ENCODE data around the gene L2HGDH.
"Not testable (repeated sequence)": the region's sequence is repeated elsewhere in the genome, so short reads cannot be mapped to it uniquely, and the experiment has no call there.

Gene L2HGDH

DNA sequence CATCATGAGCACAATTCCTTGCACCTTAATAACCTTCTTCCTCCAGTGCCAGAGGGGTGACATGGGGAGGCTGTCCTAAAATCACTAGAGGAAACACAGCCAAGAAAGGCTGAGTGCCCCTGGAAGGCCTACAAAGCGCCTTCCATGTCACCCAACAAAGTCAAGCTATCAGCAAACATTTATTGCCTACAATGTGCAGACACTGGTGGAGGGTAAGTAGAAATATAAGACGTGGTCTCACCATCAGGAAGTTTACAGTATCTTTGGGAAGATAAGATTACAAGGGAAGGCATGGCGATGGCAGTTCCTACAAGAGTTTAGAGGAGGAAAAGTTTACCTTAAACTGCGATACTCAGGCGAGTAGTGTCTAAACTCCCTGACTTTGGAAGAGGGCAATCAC is 28.0 kb upstream of the L2HGDH start:
- no peak for DNase-seq (ENCODE audit: low read depth in 1 of 2, low spot score in 1 of 2)

DNA sequence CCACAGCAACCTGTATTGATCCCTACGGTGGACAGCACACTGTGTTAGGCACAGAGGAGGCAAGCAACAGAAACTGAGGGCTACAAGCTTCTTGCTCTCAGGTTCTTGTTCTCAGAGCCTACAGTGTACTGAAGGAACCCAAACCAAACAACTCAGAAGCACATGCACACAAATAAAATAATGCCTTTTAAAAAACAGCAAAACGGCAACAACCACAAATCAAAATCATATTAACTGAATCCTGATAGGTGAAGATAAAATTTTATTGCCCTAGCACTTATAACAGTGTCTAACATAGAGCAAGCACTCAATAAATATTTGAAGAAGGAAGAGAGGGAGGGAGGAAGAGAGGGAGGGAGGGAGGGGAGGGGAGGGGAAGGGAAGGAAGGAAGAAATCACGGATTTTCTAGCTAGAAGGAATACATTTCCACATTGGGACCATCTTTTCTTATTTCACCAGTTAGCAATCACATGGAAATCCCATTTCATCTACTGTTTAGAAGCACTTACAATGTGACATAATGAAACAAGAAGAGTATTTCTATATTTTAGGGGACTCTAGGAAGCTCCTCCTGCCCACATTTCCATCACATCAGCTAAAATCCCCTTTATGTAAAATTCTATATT is 27.3 kb upstream of the L2HGDH start:
- DNase-seq (ENCODE audit: low read depth in 1 of 2, low spot score in 1 of 2): no peak

DNA sequence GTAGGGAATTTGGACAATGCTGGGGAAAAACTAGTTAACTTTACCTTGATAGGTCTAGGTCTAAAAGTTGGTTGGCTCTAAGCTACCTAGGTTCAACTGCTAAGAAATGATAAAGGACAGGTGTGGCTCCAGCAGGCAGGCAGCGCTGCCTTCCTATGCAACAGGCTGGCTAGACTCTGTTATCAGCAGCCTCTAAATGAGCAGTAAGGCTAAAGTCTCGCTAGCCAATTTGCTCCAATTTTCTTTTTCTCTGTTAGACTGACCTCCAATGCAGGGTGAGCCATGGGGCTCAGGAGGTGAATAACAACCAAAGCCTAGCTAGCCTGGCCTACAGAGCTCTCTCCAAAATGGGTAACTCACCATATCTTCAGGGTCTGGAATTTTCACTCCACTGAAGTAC is 26.6 kb upstream of the L2HGDH start:
- DNase-seq (ENCODE audit: low read depth in 1 of 2, low spot score in 1 of 2): no peak

DNA sequence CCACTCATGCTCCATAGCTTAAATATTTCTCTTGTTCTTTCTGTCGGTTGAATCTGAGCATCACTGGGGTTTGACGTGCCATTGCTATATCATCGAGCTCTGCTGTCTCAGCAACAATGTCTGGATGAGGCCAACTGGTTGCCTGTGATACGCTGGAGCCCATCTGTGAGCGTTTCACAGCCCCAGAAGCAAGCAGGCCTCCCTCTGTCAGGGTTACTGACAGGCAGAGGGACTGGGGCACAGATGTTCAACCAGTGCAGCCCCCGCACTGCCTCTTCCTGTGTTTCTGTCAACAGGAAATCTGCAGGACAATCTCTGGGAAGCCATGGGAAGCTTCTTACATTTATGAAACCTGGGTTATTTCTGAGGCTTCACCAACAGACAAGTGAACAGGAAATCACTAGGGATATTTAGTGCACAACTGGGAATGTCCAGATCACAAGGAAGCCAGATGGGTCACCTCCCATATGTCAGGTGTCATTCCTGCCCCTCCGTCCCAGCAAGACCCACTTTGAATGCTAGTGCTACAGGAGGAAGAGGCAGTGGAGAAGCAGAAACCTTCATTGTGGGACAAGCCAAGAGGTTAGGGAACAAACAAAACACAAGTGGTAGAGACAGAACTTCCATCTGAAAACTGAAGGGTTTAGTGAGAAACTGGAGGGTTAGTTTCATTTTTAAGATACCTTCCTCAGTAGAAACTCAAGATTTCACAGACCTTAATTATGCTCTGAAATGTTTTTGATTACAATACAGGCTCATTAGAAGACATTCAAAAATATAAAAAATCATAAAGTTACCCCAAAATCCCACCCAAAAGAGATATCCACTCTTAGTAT is 24.2 kb upstream of the L2HGDH start:
- DNase-seq (ENCODE audit: low read depth in 1 of 2, low spot score in 1 of 2): no peak

DNA sequence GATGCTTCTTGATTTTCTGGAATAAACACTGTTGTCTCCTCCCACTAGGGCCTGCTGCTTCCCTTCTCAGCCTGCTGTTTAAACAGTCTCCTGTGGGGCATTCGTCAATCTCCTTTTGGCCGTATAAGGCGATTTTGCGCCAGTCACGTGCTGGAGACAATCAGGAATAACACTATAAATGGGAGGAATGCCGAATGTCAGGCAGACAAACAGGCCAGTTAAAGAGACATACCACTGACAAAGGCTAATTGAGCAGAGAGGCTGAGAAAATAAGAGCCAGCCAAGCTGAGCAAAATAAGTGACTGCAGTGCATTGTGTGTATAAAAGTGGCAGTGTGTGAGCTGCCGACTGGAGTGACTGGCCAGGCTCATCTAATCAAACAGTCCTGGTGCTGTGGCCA is 23.4 kb upstream of the L2HGDH start:
- DNase-seq (ENCODE audit: low read depth in 1 of 2, low spot score in 1 of 2): no peak

DNA sequence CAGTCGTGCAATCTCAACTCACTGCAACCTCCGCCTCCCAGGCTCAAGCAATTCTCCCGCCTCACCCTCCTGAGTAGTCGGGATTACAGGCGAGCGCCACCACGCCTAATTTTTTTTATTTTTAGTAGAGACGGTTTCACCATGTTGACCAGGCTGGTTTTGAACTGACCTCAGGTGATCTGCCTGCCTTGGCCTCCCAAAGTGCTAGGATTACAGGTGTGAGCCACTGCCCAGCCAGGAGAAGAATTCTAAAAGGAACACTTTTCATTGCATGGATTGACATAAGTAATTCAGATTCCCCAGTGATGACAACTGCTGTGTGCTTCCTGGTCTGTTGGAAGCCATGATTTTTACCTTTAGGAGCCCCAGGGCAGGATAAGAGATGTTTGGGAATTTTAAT is 22.2 kb upstream of the L2HGDH start:
- DNase-seq (ENCODE audit: low read depth in 1 of 2, low spot score in 1 of 2): no peak

DNA sequence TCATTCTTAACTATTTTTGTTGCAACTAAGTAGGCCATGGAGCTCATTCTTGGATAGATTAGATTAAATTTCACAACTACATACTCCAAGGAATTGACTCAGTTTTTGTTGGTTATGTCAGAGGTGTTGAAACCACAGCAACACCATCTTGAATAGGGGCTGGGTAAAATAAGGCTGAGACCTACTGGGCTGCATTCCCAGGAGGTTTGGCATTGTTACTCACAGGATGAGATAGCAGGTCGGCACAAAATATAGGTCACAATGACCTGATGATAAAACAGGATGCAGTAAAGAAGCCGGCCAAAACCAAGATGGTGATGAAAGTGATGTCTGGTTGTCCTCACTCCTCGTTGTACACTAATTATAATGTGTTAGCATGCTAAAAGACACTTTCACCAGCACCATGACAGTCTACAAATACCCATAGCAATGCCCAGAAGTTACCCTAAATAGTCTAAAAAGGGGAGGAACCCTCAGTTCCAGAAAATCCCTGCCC is 21.0 kb upstream of the L2HGDH start:
- DNase-seq (ENCODE audit: low read depth in 1 of 2, low spot score in 1 of 2): no peak

DNA sequence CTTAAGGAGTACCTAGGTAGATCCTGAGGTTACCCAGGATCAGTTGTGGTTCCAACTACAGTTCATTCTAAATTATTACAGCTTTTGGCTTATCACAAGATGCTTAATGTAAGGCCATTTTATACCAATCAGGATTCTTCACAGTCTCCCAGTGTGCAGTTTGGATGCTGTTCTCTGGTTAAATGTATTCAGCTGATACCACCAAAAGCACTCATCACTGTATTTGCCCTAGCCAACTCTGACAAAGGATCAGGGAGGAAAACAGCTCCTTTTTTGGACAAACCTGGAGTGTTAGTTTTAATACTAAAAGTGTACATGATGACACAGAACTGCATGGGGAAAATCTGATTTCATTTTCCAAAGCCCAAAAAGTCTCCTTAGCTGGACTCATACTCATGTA is 19.6 kb upstream of the L2HGDH start:
- no peak for DNase-seq (ENCODE audit: low read depth in 1 of 2, low spot score in 1 of 2)

DNA sequence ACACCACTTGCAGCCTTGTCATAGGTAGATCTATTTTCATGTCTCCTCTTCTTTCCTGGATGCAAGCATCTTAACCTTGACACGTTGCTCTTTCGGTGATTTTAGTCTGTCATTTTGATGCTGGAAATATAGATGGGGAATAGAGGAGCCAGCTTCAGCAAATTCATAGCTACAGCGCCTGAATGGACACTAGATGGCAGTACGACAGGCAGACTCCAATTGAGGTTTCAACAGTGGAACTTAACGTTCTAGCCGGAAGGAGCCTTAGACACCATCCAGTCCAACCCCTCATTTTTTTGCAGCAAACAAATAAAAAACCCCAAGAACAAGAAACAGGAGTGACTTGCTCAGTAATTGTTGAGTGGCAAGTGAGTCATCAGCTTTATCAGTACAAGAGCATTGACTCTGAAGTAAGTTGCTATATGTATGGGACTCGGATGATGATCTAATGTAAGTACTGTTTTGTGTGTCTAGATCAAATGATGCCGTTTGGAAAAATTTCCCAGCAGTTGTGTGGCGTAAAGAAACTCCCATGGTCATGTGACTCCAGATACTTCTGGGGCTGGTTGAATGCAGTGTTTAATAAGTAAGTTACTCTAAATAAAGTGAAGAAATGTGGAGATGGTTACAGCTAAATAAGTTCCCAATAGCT is 9.1 kb upstream of the L2HGDH start:
- peak; percentile 8 to 28 for DNase-seq (ENCODE audit: low read depth in 1 of 2, low spot score in 1 of 2)

DNA sequence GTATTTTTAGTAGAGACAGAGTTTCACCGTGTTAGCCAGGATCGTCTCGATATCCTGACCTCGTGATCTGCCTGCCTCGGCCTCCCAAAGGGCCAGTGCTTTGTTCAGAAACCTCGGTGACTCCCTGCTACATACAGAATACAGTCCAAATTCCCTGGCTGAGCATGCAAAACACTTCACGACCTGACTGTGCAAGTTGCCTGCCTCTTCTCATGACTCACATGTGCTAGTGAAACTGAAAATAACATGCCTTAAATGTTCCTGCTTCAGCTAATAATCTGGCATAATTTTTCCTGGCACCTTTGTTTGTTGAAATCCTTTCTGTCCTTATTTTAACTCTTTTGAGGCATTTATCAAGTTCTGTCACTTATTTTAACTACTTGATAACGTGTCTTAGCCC is 8.3 kb upstream of the L2HGDH start:
- no peak for DNase-seq (ENCODE audit: low read depth in 1 of 2, low spot score in 1 of 2)

DNA sequence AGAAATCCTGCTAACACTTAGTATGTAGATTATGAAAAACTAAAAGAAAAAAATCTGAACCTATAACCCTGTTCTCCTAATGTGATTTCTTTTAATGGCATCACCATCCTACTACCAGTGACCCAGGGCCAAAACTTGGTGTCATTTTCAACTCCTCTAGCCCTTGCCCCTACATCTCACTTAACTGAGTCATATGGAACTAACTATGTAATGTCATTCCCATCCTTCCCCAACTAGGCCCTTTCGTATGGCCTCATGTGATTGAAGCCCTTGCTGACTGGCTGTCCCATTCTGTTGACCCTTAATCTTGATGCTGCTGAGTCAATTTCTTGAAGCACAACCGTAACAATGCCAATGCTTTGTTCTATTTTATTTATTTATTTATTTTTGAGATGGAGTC is 7.7 kb upstream of the L2HGDH start:
- no peak for DNase-seq (ENCODE audit: low read depth in 1 of 2, low spot score in 1 of 2)

DNA sequence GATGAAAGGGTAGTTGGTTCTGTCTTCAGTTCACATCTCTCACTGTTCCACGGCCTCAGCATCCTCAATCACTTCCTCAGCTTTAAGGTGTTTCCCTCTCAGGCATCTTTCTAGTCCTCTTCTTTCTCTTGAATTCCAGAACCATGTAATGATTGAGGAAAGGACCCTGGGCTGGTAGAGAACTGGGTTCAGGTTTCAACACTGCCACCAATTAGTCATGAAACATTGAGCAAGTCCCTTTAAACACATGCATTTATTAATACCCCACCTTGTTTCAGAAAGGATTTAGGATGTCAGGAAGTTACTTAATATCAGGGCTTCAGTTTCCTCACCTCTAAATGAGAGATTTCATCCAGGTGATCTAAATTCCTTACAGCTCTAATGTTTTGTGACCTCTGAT is 7.3 kb upstream of the L2HGDH start:
- no peak for DNase-seq (ENCODE audit: low read depth in 1 of 2, low spot score in 1 of 2)

DNA sequence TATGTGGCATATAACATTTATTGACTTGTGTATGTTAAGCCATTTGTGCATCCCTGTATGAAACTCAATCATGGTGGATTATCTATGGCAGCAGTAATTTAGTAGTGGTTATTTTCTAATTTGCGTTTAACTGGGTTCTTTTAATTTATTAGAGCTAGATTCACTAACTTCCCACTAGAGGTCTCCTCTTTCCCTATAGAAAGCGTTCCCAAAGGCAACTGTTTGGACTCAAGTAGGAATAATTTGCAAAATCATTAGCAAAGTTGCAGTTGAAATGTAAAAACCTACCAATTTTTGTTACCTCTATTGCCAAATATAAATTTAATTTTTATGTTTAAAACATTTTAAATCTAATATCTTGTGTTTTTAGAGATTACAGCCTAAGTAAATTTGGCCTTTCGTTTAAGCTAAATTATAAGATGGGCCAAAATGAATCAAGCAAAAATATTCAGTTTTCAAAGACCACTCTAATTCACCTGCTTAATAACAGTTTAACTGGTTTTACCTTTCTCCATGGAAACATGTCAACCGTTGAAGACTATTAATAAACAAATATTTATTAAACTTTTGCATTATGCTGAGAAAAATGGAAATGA is 6.1 kb upstream of the L2HGDH start:
- no peak for DNase-seq (ENCODE audit: low read depth in 1 of 2, low spot score in 1 of 2)

DNA sequence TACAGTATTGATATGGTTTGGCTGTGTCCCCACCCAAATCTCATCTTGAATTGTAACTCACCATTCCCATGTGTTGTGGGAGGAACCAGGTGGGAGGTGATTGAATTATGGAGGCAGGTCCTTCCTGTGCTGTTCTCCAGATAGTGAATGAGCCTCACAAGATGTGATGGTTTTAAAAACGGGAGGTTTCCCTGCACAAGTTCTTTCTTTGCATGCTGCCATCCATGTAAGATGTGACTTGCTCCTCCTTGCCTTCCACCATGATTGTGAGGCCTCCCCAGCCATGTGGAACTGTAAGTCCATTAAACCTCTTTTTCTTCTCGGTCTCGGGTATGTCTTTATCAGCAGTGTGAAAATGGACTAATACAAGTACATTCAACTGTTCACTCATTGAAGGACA is 2.1 kb upstream of the L2HGDH start:
- not testable (repeated sequence) for DNase-seq (ENCODE audit: low read depth in 1 of 2, low spot score in 1 of 2)

DNA sequence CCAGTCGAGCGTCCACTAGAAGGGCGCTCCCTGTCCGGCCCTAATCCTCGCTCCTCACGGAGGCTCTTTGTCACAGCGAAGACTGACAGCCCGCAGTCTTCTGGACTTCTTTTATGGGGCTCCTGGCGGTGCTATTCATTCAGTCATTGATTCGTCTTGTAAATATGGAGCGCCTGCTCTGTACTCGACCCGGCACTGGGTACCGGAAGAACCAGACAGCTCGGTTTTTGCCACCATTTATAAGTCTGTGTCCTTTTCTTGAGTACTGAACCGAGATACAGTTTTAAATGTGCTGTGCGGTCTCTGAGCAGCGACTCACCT is 665 bp upstream of the L2HGDH start:
- DNase-seq (ENCODE audit: low read depth in 1 of 2, low spot score in 1 of 2): no peak

DNA sequence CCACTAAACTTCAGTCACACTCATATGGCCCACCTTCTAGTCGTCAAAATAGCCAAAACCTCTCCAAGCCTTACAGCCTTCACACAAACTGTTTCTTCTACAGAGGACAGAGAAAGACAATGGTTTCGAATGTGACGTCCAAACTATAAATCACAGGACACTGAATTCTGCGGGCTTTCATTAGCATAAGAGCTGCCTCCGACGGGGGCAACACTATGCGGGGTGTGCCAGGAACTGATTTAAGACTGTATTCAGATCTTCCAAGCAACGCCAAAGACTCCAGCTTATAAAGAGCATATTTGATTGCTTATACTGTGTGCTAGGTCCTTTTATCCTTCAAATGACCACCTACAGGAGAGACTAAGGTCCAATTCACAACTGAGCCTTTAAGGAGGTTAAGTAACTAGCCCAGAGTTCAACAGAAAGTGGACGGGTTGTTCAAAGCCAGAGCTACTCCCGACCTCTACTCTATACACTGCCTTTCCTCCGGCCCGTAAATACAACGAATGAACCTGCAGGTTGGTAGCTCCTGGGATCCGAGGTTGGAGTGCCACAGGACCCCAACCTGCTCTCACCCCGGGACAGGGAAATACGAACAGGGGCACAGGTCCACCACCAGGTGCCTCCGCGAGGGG is 575 bp downstream of the L2HGDH start:
- DNase-seq (ENCODE audit: low read depth in 1 of 2, low spot score in 1 of 2): no peak

DNA sequence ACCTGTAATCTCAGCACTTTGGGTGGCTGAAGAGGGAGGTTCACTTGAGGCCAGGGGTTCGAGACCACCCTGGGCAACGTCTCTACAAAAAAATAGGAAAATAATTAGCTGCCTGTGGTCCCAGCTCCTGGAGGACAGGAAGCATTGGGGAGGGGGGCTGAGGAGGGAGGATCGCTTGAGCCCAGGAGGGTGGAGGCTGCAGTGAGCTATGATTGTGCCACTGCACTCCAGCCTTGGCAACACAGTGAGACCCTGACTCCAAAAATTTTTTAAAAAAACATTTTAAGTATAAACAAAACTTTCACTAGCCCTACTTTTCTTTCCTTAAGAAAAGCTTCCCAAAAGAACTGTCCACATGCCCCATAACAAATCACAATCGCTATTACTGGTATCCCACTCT is 1.6 kb downstream of the L2HGDH start:
- no peak for DNase-seq (ENCODE audit: low read depth in 1 of 2, low spot score in 1 of 2)

DNA sequence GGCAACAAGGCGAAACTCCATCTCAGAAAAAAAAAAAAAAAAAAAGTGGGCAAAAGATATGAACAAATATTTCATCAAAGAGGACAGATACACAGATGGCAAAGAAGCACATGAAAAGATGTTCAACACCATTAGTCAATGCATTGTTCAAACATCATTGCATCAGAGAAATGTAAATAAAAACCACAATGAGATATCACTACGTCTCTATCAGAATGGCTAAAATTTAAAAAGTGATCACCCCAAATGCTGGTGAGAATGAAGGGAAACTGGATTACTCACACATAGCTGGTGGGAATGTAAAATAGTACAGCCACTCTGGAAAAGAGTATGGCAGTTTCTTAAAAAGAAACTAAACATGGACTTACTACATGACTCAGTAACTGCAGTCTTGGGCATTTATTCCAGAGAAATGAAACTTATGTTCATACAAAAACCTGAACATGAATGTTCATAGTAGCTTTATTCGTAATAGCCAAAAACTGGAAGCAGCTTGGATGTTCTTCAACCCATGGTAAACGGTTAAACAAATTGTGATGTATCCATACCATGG is 3.6 kb downstream of the L2HGDH start:
- DNase-seq (ENCODE audit: low read depth in 1 of 2, low spot score in 1 of 2): no peak

DNA sequence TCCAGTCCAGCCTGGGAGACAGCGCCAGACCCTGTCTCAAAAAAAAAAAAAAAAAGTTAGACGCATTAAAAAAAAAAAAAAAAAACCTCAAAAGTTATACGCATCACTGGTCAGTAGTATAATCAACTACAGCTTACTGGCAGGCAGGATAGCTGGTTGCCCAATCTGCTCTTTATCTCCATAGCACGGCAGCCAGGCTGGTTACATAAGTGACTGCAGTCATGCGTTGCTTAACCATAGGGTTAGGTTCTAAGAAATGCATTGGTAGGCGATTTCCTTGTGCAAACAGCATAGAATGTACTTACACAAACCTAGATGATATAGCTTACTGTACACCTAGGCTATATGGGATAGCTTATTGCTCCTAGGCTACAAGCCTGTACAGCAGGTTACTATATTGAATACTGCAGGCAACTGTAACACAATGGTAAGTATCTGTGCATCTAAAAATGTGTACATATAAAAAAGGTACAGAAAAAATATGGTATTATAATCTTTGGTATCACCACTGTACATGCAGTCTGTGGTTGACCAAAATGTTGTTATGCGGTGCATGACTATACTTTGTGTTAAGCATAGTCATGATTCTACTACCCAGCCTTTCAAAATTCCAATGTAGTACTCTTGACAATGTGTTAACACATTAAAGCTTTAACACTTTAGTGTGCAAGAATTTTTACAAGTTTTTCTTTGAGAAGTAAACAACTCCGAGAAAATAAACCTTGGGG is 8.1 kb downstream of the L2HGDH start:
- no peak for DNase-seq (ENCODE audit: low read depth in 1 of 2, low spot score in 1 of 2)

DNA sequence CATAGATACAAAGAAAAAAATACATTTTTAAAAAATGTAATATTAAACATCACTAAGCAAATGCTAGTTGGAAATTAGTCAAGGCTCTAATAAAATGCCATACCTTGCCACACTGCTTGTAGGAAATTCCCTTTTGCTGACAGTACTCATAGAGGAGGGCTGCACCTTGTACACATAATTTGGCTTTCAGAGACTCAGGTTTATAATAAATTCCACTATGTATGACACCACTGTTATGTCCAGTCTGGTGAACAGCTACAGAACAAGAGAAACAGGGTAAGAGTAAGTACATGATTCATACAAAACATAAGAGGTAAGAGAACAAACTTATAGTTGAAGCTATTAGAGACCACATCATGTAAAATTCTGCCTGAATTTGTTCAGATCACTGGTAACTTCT is 10.1 kb downstream of the L2HGDH start:
- no peak for DNase-seq (ENCODE audit: low read depth in 1 of 2, low spot score in 1 of 2)

DNA sequence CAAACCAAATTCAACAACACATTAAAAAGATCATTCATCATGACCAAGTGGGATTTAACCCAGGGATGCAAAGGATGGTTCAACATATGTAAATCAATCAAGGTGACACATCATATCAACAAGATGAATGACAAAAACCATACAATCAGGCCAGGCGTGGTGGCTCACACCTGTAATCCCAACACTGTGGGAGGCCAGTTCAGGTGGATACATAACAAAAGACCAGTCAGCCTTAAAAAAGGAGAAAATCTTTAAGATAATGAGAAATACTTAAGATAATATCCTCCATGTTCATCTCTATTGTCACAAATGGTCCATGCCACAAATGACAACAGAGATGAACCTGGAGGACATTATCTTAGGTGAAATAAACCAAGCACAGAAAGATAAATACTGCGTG is 12.4 kb downstream of the L2HGDH start:
- no peak for DNase-seq (ENCODE audit: low read depth in 1 of 2, low spot score in 1 of 2)
